ENCODE measurements around the gene F11.

- no peak for TF ChIP-seq CTCF (IDR thresholded peaks at IDR 0.05)
- TF ChIP-seq POLR2A (IDR thresholded peaks at IDR 0.05) = no peak
Observed at GRCh38 chr4:186241616-186242015, 24.4 kb upstream of the F11 start.
